Measurements from ENCODE around the gene MEGF6.

The MEGF6 gene

DNA sequence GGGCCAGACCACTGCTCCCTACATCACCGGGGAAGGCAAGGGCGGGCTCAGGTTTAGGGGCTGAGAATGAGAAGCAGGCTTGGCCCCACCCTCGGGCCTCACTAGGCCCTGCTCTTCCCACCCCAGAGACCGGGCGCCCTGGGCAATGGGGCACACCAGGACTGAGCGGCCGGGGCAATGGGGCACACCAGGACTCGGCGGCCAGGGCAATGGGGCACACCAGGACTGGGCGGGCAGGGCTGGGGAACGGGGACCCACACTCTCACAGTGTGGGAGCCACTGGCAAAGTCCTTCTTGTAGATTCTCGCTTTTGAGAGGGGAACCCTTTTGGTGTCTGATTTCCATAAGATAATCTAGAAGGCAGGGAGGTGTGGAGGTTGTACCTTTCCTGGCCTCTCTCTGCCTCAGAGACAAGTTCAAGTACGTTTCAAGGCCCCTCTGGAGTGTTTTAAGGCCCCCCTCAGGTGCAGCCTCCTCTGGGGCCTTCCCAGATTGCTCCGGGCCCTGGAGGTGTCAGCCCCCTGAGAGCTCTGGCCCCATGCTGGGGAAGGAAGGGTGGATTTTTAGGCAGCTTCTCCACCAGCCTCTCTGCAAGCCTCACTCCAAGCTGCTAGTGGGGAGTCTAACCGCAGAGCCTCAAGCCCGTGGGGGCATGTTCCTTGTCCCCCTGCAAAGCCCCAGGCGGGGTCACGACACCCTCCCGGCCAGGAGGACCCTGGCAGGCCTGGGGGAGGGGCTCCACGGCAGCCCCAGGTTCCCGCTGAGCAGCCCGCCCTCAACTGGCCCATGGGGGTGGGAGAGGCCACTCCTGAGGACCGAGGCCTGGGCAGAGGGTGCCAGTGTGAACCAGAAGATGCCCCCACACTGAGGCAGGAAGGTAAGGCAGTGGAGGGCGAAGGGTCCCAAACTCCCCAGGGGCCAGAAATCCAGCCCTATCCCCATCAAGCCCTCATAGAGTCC lies 90.6 kb downstream of the MEGF6 start:
- DNase-seq (ENCODE audit: low read depth in 2 of 2), result no peak

DNA sequence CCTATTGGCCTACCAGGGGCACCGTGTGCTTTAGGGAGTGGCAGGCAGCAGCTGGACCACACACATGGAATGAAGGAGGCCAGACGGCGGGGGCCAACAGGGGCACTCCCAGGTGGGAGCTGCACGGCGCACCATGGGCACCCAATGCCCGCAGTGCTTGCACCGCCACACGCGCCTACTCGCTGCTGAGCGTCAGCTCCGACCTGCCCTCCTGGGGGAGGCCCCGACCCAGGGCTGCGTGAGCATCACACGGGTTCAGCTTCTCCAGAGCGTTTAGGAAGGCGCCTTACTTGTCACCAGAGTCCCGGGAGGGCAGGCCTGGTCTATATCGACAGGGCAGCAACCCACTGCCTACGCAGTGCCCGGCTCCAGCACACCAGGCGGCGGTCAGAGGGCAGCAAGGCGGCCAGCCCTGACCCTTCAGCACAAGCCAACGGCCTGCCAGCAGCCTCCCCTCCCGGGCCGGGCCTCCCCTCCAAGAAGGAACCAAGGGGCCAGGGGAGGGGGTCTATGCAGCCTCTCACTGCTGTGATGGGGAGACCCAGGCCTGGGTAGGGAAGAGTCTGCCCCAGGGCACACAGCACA lies 91.9 kb downstream of the MEGF6 start:
- DNase-seq (ENCODE audit: low read depth in 2 of 2), result no peak

DNA sequence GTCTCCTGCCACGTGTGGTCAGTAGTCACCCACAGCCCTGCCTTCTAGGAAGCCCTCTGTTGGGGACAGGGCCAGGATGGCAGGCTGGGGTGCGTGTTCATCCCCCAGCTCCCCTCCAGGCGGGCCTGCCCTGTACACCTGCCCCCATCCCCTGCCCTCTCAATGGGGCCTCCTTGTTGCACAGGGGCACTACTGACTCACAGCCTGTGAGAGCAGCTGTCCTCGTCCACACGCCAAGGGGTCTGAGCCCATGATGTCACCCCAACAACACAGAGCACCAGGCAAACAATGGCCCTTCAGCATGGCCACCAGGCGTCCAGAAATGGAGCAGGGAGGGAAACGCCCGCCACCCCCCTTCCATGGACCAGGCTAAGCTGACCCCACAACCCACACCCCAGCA lies 92.6 kb downstream of the MEGF6 start:
- no peak for DNase-seq (ENCODE audit: low read depth in 2 of 2)

DNA sequence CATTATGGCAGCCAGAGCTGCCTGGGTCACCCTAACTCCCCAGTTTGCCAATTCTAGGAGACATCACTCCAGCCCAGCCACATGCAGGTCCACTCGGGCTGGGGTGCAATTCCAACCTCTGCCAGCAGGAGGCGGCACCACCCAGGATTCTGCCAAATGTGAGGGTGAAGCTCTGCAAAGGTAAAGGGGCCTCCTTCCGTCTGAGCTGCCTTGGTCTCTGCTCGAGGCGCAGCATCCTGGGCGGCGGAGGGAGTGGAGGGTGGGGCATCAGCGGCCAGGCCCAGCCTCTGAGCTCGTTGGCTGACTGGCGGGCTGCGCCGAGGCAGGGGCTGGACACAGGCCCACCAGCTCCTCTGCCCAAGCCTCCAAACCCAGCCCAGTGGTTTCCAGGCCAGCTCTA lies 93.1 kb downstream of the MEGF6 start:
- DNase-seq (ENCODE audit: low read depth in 2 of 2), result no peak

DNA sequence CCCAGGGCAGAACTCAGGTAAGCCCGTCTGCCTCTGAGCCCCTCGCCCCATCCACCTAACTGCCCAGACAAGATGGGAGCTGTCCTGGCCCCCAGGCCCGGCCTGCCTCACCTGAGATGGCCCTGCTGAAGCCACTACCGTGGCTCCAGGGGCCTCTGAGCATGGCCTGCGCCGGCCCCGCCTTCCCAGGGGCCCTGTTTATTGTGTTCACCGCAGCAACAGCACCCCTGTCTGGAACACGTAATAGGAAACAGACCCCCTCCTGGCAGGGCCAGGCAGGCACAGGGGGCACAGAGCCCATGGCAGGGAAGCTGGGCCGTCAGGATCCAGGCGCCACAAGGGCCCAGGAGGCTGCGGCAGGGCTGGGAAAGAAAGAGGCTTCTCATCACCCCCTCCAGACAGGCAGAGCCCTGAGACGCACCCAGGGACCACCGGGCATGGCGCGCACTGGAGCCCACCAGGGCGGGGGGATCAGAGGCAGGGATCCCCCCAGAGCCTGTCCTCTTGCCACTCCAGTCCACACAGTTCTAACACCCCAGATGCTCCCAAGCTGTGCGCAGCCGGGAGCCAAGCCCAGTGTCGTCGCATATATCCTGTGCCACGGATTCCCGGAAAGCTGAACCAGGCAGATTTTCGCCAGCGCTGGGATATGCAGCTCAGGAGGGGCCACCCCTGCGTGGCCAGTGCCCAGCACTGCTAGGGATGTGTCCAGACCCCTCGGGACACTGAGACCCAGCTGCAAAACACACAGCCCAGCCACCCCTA lies 94.2 kb downstream of the MEGF6 start:
- DNase-seq (ENCODE audit: low read depth in 2 of 2), result no peak

DNA sequence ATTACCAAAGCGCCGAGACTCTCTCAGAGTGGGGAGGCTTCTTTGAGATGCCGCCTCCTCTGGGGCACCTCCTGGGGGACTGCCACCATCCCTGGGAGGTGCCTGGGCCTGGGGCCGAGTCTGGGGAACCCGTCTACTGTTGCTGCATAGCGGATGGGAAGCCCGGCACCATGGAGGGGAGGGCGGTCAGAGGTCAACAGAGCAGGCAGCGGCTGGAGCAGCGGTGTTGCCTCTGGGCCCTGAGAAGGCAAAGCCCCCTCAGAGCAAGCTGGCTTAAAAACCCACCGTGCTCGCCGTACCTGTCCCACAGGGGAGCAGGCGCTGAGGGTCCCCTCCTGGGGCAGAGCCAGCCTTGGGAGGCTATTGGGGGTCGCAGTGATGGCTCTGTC lies 94.8 kb downstream of the MEGF6 start:
- DNase-seq (ENCODE audit: low read depth in 2 of 2), result no peak

DNA sequence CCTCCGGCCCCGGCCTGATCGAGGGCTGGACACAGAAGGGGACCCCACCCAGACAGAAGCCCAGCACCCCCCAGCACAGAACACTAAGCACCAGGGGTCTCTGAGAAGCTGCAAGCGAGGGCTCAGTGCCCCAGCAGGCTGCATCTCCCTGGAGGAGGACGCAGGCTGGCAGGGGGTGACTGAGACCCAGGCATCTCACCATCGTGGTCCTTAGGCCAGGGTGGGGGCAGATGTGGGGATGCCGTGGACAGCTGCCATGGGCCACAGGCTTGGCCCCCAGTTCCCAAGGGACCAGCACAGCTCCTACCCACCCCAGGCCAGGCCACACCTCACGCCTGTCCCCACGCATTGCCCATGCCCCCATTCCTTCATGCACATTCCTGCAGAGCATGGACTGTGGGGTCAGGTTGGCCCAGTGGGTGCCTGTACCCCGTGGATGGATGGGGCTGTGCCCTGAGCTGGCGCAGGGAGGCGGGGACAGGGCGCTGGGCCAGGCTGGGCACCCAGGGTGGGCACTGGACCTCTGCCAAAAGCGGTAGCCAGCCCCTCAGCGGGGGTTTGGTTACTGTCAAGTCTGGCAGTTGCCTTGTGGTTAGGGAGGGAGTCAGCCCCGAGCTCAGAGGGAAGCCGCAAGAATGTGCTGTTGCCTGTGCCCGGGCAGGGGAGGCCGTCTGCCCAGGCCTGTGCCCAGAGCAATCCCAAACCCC lies 95.4 kb downstream of the MEGF6 start:
- DNase-seq (ENCODE audit: low read depth in 2 of 2), result no peak

DNA sequence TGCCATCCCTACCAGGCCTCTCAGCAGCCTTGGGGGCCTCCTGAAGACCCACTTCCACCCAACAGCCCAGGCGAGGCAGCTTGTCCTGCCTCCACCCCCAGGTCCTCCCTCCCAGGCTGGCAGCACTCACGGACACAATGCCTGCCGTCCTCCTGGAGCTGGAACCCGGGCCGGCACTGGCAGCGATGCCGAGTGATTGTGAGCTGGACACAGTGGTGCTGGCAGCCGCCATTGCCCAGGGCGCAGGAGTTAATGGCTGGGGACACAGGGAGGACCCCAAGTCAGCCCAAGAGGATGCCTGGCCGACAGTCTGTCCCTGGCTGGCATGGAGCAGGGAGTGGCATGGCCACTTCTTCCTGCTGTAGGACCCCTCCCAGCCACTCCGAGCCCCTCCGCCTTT lies 96.0 kb downstream of the MEGF6 start:
- no peak for DNase-seq (ENCODE audit: low read depth in 2 of 2)

DNA sequence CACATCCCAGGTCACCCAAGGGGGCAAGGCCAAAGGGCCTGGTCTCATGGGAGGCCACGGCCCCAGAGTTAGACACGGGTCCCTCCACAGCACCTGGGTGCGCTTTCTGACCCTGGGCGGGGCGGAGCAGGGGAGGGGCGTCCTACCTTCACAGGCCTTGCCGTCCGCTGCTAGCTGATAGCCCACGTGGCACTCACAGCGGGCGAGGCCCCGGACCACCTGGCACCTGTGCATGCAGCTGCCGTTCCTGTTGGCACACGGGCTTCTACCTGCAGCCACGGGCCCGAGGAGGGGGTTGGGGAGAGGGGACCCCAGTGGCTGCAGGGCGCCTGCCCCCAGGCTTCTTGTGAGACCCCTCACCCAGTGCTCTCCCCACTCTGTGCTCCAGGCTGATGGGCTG lies 96.9 kb downstream of the MEGF6 start:
- no peak for DNase-seq (ENCODE audit: low read depth in 2 of 2)

DNA sequence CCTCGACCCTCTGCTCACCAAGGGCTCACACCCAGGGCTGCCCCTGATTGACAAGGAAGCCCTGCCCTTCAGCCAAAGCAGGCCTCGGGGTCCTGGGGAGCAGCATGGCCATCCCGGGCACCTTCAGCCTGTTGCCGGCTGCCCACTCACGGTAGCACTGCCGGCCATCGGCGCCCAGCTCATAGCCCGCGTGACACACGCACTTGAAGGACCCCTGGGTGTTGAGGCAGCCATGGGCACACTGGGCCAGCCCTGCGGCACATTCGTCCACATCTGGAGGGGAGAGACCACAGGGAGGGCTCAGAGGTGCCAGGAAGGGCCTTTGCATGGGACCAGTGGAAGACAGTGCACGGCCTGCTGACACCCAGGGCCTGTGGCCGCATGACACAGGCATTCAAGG lies 99.5 kb downstream of the MEGF6 start:
- no peak for DNase-seq (ENCODE audit: low read depth in 2 of 2)

DNA sequence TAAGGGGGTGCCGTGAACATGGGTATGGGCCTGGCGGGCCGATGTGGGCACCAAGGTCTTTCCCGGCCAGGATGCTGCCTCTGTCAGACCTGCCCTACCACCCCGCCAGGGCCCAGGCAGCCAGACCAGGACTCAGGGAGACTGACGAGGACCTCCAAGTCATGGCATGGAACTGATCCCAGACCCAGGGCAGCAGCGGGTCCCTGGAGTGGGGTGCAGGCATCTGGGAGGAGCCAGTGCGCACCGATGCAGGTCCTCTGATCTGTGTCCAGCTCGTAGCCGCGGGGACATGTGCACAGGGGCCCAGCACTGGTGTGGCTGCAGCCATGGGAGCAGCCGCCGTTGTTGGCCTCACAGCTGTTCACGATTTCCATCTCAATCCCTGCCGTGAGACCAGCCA lies 100.0 kb downstream of the MEGF6 start:
- no peak for DNase-seq (ENCODE audit: low read depth in 2 of 2)

DNA sequence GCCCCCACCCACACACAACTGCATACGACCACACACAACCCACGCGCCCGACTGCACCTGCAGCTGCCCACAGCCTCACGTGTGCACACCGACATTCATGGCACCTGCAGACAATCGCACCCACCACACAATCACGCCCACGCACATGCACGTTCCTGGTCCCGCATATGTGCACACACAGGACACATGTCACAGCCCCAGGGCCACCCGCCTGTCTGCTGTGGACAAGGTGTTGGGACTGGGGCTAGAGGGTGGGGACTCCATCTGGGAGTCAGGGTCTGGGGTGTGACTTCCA lies 100.4 kb downstream of the MEGF6 start:
- DNase-seq (ENCODE audit: low read depth in 2 of 2), result no peak

DNA sequence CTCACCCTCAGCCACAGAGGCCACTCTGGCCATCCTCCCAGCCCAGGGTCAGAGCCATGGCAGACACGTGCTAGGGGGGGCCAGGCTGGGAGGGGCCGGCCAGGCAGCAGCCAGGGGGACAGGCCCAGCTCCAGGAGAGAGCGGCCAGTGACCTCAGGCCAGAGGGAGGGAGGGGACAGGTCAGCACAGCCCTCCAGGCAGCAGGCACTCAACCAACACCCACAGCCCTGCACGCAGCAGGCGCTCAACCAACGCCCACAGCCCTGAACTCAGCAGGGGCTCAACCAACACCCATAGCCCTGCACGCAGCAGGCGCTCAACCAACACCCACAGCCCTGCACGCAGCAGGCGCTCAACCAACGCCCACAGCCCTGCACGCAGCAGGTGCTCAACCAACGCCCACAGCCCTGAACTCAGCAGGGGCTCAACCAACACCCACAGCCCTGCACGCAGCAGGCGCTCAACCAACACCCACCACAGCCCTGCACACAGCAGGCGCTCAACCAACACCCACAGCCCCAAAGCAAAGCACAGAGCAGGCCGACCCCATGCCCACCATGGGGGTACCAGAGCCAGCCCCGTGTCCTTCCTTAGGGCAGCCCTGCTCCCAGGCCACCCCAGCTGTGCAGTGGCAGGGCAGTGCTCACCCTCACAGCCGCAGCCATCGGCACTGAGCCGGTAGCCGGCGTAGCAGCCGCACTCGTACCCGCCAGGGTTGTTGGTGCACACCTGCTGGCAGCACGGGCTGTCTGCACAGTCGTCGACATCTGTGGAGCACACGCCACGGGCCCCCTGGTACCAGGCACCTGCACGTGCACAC lies 101.0 kb downstream of the MEGF6 start:
- DNase-seq (ENCODE audit: low read depth in 2 of 2), result no peak

DNA sequence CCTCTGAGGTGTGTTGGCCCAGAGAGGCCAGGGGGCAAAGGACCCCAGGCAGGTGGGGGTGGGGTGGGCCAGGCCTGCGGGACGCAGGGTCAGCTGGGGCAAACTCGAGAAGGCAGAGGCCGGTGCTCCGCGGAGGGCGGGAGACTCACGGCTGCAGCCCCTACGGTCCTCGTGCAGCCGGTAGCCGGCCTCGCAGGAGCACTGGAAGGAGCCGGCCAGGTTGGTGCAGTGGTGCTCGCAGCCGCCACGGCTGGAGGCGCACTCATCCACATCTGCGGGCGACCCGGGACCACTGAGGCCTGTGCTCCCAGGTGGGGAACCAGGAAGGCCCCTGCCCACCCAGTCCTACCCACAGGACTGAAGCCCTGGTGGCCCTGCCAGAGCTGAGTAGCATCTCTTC lies 101.6 kb downstream of the MEGF6 start:
- no peak for DNase-seq (ENCODE audit: low read depth in 2 of 2)

DNA sequence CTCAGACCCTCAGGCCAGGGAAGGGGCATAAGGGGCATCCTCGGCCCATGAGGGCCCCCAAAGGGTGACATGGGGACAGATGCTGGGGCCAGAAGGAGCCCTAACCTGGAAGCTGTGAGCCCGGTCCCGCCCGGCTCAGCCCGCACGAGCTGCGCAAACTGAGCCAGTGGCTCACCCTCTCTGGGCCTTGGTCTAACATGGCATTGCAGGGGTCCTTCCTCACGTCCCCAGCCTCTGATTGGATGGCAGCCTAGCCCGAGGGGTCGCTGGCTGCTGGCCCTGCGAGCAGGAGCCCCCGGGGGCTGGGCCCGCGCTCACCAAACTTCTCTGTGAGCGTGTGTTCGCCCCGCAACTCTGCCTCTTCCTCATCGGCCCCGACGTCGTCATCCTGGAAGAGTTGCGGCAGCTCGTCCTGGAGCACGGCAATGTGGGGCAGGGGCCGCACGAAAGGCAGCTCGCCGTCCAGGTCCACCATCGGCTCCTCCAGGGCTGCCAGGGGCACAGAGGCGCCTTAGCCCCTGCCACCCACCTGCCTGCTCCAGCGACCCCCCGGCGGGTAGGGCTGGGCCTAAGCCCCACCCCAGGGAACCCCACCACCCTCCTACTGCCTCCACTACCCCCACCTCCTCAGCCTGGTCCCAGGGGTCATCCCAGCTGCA lies 102.4 kb downstream of the MEGF6 start:
- DNase-seq (ENCODE audit: low read depth in 2 of 2), result no peak

DNA sequence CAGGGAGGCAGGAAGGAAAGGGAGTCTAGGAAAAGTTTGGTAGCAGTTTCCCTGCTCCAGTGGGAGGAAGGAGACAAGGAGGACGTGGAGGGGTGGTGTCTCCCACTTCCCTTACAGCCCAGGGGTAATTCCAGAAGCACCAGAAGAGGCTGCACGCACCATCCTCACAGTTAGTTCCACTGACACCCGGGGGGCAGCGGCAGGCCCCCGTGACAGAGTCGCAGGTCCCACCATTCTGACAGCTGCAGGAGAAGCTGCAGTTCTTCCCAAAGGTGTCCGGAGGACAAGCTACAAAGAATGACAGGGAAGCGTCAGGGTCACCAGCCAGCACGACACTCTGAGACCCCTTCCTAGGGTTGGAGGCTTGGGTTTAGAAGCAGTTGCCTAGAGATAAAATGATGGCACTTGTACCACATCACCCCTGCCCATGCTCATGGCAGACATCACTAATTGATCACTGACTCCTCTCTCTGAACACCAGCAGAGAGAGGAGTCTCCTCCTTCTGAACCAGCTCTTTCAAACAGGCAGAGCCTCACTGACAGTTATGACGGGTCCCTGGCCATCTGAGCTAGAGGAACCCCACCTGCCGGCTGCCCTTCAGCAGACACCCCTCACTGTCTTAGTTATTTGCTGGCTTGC lies 103.6 kb downstream of the MEGF6 start:
- DNase-seq (ENCODE audit: low read depth in 2 of 2), result no peak

DNA sequence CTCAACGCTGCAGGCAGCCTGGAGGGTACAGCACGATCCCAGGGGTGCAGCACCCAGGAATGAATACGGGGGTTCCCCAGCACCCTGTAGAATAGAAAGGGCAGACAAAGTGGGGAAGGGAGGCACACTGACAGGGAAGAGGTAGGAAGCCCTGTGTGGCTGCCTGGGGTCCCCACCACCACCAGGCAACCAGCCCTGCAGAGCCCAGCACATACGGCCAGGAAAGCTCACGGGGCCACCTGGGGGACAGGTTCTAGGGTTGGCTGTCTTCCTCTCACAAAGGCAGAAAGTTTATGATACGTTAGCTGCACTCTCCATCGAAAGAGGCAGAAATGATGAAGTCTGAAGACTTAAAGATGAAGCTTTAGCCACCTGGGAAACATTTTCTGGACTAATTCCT lies 104.4 kb downstream of the MEGF6 start:
- no peak for DNase-seq (ENCODE audit: low read depth in 2 of 2)

DNA sequence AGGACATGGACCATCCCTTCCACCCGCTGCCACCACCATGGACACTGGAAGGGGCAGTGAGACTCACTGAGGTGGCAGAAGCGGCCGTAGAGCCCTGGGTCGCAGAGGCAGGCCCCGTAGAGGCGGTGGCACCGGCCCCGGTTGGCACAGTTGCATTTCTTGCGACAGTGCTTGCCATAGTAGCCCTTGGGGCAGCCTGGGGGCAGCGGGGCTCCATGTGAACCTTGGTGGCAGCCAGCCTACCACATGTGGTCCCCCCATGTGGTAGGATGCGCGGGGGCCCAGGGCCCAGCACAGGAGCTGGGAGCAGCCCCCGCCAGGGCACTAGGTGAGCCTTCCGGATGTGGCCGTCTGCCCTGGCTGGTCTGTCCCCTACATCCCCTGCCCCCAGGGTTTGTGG lies 105.3 kb downstream of the MEGF6 start:
- DNase-seq (ENCODE audit: low read depth in 2 of 2), result no peak

DNA sequence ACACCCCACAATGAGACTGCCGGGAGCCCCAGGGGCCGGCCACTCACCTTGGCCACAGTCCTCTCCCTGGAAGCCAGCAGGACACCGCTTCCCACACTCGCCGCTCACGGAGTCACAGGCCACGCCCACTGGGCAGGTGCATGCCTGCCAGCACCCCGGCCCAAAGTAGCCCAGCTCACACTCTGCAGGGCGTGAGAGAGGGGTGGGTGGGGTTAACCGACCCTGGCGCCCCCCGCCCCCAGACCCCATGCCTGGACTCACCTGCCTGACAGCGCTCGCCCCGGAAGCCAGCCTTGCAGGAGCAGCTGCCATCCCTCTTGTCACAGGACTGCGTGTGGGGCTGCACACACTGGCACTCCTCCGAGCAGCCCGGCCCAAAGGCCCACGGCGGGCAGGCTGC lies 106.1 kb downstream of the MEGF6 start:
- no peak for DNase-seq (ENCODE audit: low read depth in 2 of 2)

DNA sequence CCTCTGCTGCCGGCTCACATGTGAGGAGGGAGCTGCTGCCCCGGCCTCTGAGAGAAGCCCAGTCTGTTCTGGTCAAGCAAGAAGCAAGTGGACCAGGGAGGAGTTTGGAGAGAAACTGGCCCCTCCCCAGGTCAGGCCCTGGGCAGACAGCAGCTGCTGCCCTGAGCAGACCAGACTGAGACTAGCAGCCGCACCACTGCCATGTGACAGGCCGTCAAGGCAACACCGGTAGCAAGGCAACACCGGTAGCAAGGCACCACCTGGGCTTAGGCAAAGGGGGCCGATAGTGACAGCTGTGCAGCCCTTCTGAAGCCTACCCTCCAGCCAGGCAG lies 106.5 kb downstream of the MEGF6 start:
- no peak for DNase-seq (ENCODE audit: low read depth in 2 of 2)

All from fibroblast of skin of left biceps (primary cell).